ENCODE results near the gene TBC1D17. TPM values are rescaled to one million over a fixed set of nuclear protein-coding genes. Genes with fewer than 3 reads are reported as not detected.

TBC1D17 gene
- total and polyA plus RNA-seq, 10 of the 15 experiments (the other 5 are each of a cell fraction or from before 2014, with no cell fraction given): 0.42 to 20.4 (median 11.2) TPM

DNA sequence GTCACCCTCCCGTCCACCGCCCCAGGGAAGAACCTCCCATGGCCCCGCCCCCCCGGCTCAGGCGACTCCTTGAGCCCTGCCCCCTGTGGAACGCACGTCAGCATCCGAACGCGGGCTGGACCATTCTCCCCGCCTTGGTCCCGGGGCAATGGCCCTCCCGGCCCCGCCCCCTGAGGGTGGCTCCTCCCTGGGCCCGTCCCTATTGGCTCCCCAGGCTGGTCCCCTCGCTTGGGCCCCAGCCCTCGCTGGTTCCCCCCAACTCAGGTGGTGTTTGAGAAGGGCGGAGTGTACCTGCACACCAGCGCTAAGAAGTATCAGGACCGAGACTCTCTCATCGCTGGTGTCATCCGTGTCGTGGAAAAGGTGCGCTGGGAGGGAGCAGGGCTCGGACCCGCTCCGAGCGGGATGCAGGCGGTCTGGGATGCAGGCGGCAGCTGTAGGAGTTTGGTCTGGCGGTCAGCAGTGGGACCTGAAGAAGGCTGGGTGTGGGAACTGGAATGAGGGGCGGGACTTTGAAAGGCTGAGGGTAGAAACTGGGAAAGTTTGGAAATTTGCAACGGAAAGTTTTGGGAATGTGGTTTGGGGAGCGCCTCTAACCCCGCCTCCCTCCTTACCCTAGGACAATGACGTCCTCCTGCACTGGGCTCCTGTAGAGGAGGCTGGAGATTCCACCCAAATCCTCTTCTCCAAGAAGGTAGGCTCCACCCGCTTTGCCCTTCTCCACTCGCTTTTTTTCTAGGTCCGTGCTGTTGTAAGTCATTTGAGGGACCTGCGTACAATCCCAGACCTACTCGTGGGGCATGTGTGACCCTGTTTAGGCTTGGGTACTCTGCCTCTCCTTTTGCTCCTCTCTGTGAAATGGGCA is 609 bp downstream of the TBC1D17 start (continued):
- TF ChIP-seq, protein P1, sequence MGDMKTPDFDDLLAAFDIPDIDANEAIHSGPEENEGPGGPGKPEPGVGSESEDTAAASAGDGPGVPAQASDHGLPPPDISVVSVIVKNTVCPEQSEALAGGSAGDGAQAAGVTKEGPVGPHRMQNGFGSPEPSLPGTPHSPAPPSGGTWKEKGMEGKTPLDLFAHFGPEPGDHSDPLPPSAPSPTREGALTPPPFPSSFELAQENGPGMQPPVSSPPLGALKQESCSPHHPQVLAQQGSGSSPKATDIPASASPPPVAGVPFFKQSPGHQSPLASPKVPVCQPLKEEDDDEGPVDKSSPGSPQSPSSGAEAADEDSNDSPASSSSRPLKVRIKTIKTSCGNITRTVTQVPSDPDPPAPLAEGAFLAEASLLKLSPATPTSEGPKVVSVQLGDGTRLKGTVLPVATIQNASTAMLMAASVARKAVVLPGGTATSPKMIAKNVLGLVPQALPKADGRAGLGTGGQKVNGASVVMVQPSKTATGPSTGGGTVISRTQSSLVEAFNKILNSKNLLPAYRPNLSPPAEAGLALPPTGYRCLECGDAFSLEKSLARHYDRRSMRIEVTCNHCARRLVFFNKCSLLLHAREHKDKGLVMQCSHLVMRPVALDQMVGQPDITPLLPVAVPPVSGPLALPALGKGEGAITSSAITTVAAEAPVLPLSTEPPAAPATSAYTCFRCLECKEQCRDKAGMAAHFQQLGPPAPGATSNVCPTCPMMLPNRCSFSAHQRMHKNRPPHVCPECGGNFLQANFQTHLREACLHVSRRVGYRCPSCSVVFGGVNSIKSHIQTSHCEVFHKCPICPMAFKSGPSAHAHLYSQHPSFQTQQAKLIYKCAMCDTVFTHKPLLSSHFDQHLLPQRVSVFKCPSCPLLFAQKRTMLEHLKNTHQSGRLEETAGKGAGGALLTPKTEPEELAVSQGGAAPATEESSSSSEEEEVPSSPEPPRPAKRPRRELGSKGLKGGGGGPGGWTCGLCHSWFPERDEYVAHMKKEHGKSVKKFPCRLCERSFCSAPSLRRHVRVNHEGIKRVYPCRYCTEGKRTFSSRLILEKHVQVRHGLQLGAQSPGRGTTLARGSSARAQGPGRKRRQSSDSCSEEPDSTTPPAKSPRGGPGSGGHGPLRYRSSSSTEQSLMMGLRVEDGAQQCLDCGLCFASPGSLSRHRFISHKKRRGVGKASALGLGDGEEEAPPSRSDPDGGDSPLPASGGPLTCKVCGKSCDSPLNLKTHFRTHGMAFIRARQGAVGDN (IDR thresholded peaks at IDR 0.05): no peak
- TF ChIP-seq POLR2A (IDR thresholded peaks at IDR 0.05; ENCODE audit: low read depth, low read length): peak; percentile 44
- TF ChIP-seq ATF2 (IDR thresholded peaks at IDR 0.05; ENCODE audit: low read length): no peak

DNA sequence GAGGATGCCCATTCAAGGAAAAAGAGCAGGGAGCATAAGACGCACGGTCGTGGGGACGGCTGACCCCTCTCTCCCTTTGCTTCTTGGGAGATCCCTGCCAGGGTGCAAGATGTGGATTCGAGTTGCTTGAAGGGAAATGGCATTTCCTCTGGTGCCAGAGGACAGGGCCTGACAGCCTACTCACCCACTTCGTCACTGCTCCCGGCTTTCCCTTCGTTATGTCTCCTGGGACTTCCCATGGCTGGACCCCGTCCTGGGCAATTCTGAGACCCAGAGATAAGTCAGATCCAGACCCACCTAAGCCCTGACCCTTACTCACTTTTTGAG is 1.2 kb downstream of the TBC1D17 start:
- intact Hi-C loops (cut with micrococcal nuclease; ENCODE audit: unreplicated experiment) (loop anchor here (5.0 kb wide), 1 partner anchor 49 kb away; the partner anchor contains the start of genes ATF5 and NUP62), in situ Hi-C loops (cut with MboI) (loop anchor here (25.0 kb wide), 1 partner anchor 1241 kb away; the partner anchor contains the start of genes CA11 and DBP)
- Histone ChIP-seq H3K4me3 (peak overlapping the region; percentile 73), H4K20me1 (ENCODE audit: control insufficient read depth, insufficient read depth) (no peaks in the 10 kb centered on the region), H3K27me3 (replicated peaks in 1 of 2; ENCODE audit: control insufficient read depth in 2 of 2, insufficient read depth in 2 of 2, low read length in 1 of 2) (no peaks in the 10 kb centered on the region), H3K36me3 (ENCODE audit: control insufficient read depth in 2 of 2, insufficient read depth in 2 of 2, low read length in 1 of 2) (peaks cover 8% of the 10 kb centered on the region in 2 experiments), H3K9ac (ENCODE audit: control insufficient read depth, insufficient read depth, low read length) (0 out of 2 replicates have a peak overlapping the region, but pooled peaks have one; percentile 62), H3K27ac (ENCODE audit: control insufficient read depth, insufficient read depth) (no peak overlapping the region), H3K4me2 (ENCODE audit: control insufficient read depth, insufficient read depth) (peak overlapping the region; percentile 92), H2AFZ (ENCODE audit: control insufficient read depth, low read depth, low read length) (no peak overlapping the region), H3K9me3 (replicated peaks; ENCODE audit: control insufficient read depth, insufficient read depth, low read length) (no peaks in the 10 kb centered on the region; the same call in 2 of the 3 replicates), H3K4me1 (ENCODE audit: control insufficient read depth, insufficient read depth, low read length) (peaks cover 16% of the 10 kb centered on the region), H3K79me2 (ENCODE audit: control insufficient read depth, insufficient read depth, low read length) (peaks cover 25% of the 10 kb centered on the region)
- BruUV-seq (replicated peaks): no TSS peak
- FAIRE-seq (no peak), DNase-seq (ENCODE audit: low read depth, low spot score) (no peak), ATAC-seq (no peak)
- ChIA-PET SMC1A (ENCODE audit: uncharacterized antibody, unreplicated experiment) (no interaction called here), RAD21 (ENCODE audit: unreplicated experiment) (no interaction called here), POLR2A (interaction anchor here (1.1 to 1.4 kb wide), 2 partner anchors 10 kb away, joined by 4 to 7 read pairs; no protein-coding TSS in a partner anchor), CTCF (interaction anchor here (0.8 kb wide), 1 partner anchor 59 kb away, joined by 3 read pairs; no protein-coding TSS in a partner anchor)
- 81% methylated on average over 9 of the region's 9 CpGs for WGBS (ENCODE audit: insufficient coverage, insufficient replicate concordance, low lambda C conversion rate, missing lambda C conversion rate)
- TF ChIP-seq MYB (IDR thresholded peaks at IDR 0.05; ENCODE audit: borderline replicate concordance, low read depth, low read length) (no peak), FOS (IDR thresholded peaks at IDR 0.05; ENCODE audit: borderline replicate concordance, extremely low read depth, insufficient read length) (no peak), HDAC2 (IDR thresholded peaks at IDR 0.05) (no peak), HCFC1 (IDR thresholded peaks at IDR 0.05; ENCODE audit: low read length) (no peak), SUPT20H (IDR thresholded peaks at IDR 0.05; ENCODE audit: borderline replicate concordance, control insufficient read depth, low read depth, low read length) (no peak), STAT3 (IDR thresholded peaks at IDR 0.05; ENCODE audit: low read depth, low read length) (no peak), EGR1 (IDR thresholded peaks at IDR 0.05; ENCODE audit: borderline replicate concordance in 1 of 2, low read depth in 2 of 2, low read length in 2 of 2) (no peak), TCF3 (IDR thresholded peaks at IDR 0.05; ENCODE audit: borderline replicate concordance, insufficient read depth, low read depth, low read length) (no peak), MAX (IDR thresholded peaks at IDR 0.05; ENCODE audit: low read depth, low read length) (no peak), NKRF (conservative IDR thresholded peaks at IDR 0.05) (no peak), ESRRA (IDR thresholded peaks at IDR 0.05; ENCODE audit: low read length) (no peak)
